SK-N-MC (cell line): ENCODE measurements around the gene LTBP2.

Source experiments
- EZH2 ChIP-seq: fragments of 200-600 bp; sonication (generic); IDR thresholded peaks from one replicate; pipeline ENCODE4 v1.6.1; 2017; ENCODE audit warnings: antibody characterized with exemption
- FOXP2 ChIP-seq: optimal IDR thresholded peaks from 2 replicates; pipeline ENCODE3; 2011; ENCODE audit warnings: mild to moderate bottlenecking, moderate library complexity; ENCODE audit not compliant: insufficient read depth; ENCODE audit errors: extremely low read length, control extremely low read depth
- POLR2AphosphoS5 ChIP-seq: IDR thresholded peaks from 2 replicates; pipeline ENCODE4 v1.6.1; 2012; ENCODE audit warnings: mild to moderate bottlenecking, low read depth, low read length, borderline replicate concordance

- TF ChIP-seq EZH2 (no peak), FOXP2 (no peak), POLR2AphosphoS5 (no peak)
Observed at GRCh38 chr14:74567646-74568379, 44.2 kb downstream of the LTBP2 start.
